Caco-2 (cell line): Measurements from ENCODE around the gene TRPC4AP. TPM values are rescaled to one million over a fixed set of nuclear protein-coding genes. Genes with fewer than 3 reads are reported as not detected.

Experiments
- BruUV-seq: library from RNA; stranded (reverse); fragments of 400-500 nt; replicated peaks from 2 replicates; lab custom pipeline; 2021; lab: Mats Ljungman, UMichigan
- CTCF ChIA-PET: fragments of 300-600 bp; sonication (Branson Sonifier 250); formaldehyde crosslinking; loops from one replicate; lab custom pipeline; 2022; ENCODE audit warnings: antibody characterized with exemption; lab: Charles Lee
- POLR2A ChIA-PET: fragments of 300-600 bp; sonication (Branson Sonifier 250); formaldehyde crosslinking; loops from one replicate; lab custom pipeline; 2022; ENCODE audit warnings: antibody characterized with exemption; lab: Charles Lee
- DNase-seq, 2 experiments: peaks; one replicate each; pipeline versions ENCODE4 v3.0.0 to v3.0.0-alpha.2; 2020 to 2022
- H3K27me3 ChIP-seq: replicated peaks from 2 replicates; pipeline ENCODE4 v1.6.0; 2011; ENCODE audit warnings: low read length; ENCODE audit not compliant: control insufficient read depth, insufficient read depth
- H3K36me3 ChIP-seq: 2 replicates; pipeline ENCODE4 v1.5.1; 2011; ENCODE audit warnings: low read length; ENCODE audit not compliant: control insufficient read depth, insufficient read depth
- H3K4me1 ChIP-seq: fragments of 250-450 bp; sonication (Bioruptor Pico); 2 replicates; pipeline ENCODE4 v1.5.1; 2020; ENCODE audit warnings: mild to moderate bottlenecking
- H3K4me3 ChIP-seq: 2 replicates; pipeline ENCODE4 v1.5.1; 2011; ENCODE audit warnings: low read depth, mild to moderate bottlenecking, control low read depth, low read length
- H3K9me3 ChIP-seq: fragments of 250-450 bp; sonication (Bioruptor Pico); 2 replicates; pipeline ENCODE4 v1.5.1; 2020; ENCODE audit warnings: mild to moderate bottlenecking, moderate library complexity
- H3K27ac Mint-ChIP-seq: one replicate; pipeline ENCODE4 v1.8.0; 2022; ENCODE audit warnings: mixed read lengths; ENCODE audit not compliant: unreplicated experiment
- H3K27me3 Mint-ChIP-seq: one replicate; pipeline ENCODE4 v1.8.0; 2022; ENCODE audit warnings: mixed read lengths; ENCODE audit not compliant: insufficient read depth, unreplicated experiment
- H3K36me3 Mint-ChIP-seq: one replicate; pipeline ENCODE4 v1.8.0; 2022; ENCODE audit warnings: mild to moderate bottlenecking, mixed read lengths; ENCODE audit not compliant: insufficient read depth, unreplicated experiment
- H3K4me1 Mint-ChIP-seq: one replicate; pipeline ENCODE4 v1.8.0; 2022; ENCODE audit warnings: low read depth, mixed read lengths; ENCODE audit not compliant: unreplicated experiment
- H3K4me3 Mint-ChIP-seq: one replicate; pipeline ENCODE4 v1.8.0; 2022; ENCODE audit warnings: mild to moderate bottlenecking, moderate library complexity, mixed read lengths; ENCODE audit not compliant: unreplicated experiment
- H3K9me3 Mint-ChIP-seq: one replicate; pipeline ENCODE4 v1.8.0; 2022; ENCODE audit warnings: mixed read lengths; ENCODE audit not compliant: unreplicated experiment
- CTCF ChIP-seq, 2 experiments: fragments of 200-600 bp in 1 of 2; IDR thresholded peaks; 1 replicate in 1 of 2; 2 replicates in 1 of 2; pipeline versions ENCODE4 v1.5.1 to v1.8.0; 2011 to 2022; ENCODE audit warnings: antibody characterized with exemption in 1 of 2, control low read depth in 1 of 2, inconsistent platforms in 1 of 2, low read depth in 1 of 2, low read length in 1 of 2, mild to moderate bottlenecking in 1 of 2, moderate library complexity in 1 of 2; ENCODE audit not compliant: insufficient read depth in 1 of 2, severe bottlenecking in 1 of 2, unreplicated experiment in 1 of 2
- intact Hi-C: fragments of 100-400 bp; cut with micrococcal nuclease; formaldehyde crosslinking; loops from one replicate; pipeline ENCODE4 v1.10.0; 2022; ENCODE audit not compliant: unreplicated experiment
- total RNA-seq: library from RNA; stranded (reverse); gene quantifications from 2 replicates; pipeline ENCODE4 v1.2.3, GENCODE V29; 2022

The TRPC4AP gene
- total RNA-seq, 1 experiment from 2014 or later, result 144 TPM

- Histone ChIP-seq H3K9me3 (no peaks in the 10 kb centered on the region), H3K36me3 (no peaks in the 10 kb centered on the region; the same call in 1 of the 2 replicates), H3K4me1 (no peaks in the 10 kb centered on the region), H3K27me3 (no peaks in the 10 kb centered on the region), H3K4me3 (no peak overlapping the region)
- intact Hi-C loops, result no loop called here
- H3K27ac Mint-ChIP-seq, result no peak overlapping the region
- no peaks in the 10 kb centered on the region for H3K4me1 Mint-ChIP-seq
- no peak for DNase-seq
- H3K36me3 Mint-ChIP-seq, result peaks cover 15% of the 10 kb centered on the region
- no peak for TF ChIP-seq CTCF (IDR thresholded peaks at IDR 0.05; ENCODE audit: insufficient read depth in 1 of 2, low read depth in 1 of 2, low read length in 1 of 2, severe bottlenecking in 1 of 2, unreplicated experiment in 1 of 2)
- ChIA-PET POLR2A (no interaction called here), CTCF (interaction anchor here (0.6 to 1.5 kb wide), 3 partner anchors 15 to 198 kb away, joined by 3 to 11 read pairs (median 4); no protein-coding TSS in a partner anchor)
- no peaks in the 10 kb centered on the region for H3K27me3 Mint-ChIP-seq
- H3K9me3 Mint-ChIP-seq, result no peaks in the 10 kb centered on the region
- BruUV-seq, result no TSS peak
- H3K4me3 Mint-ChIP-seq, result no peak overlapping the region
Measured at GRCh38 chr20:35111141-35111888, 18.7 kb upstream of the TRPC4AP start.

- Mint-ChIP-seq H3K36me3 (no peaks in the 10 kb centered on the region), H3K27ac (no peak overlapping the region), H3K27me3 (no peaks in the 10 kb centered on the region), H3K9me3 (no peaks in the 10 kb centered on the region), H3K4me1 (no peaks in the 10 kb centered on the region), H3K4me3 (no peak overlapping the region)
- no peak overlapping the region for H3K4me3 ChIP-seq
- no peaks in the 10 kb centered on the region for H3K27me3 ChIP-seq
- H3K36me3 ChIP-seq, result no peaks in the 10 kb centered on the region
- no TSS peak for BruUV-seq
- intact Hi-C loops, result no loop called here
- no peaks in the 10 kb centered on the region for H3K9me3 ChIP-seq
- H3K4me1 ChIP-seq, result no peaks in the 10 kb centered on the region
- CTCF ChIA-PET, result no interaction called here
- DNase-seq, result no peak
- TF ChIP-seq CTCF (IDR thresholded peaks at IDR 0.05; ENCODE audit: insufficient read depth in 1 of 2, low read depth in 1 of 2, low read length in 1 of 2, severe bottlenecking in 1 of 2, unreplicated experiment in 1 of 2), result no peak
- POLR2A ChIA-PET, result no interaction called here
Measured at GRCh38 chr20:35108921-35109320, 16.3 kb upstream of the TRPC4AP start.

- no TSS peak for BruUV-seq
- CTCF ChIA-PET, result interaction anchor here (2.4 kb wide), 1 partner anchor 11 kb away, joined by 12 read pairs; no protein-coding TSS in a partner anchor
Measured at GRCh38 chr20:35106827-35107380, 14.3 kb upstream of the TRPC4AP start.

More at GRCh38 chr20:35106827-35107380, 14.3 kb upstream of the TRPC4AP start:
- intact Hi-C loops, result no loop called here
- H3K36me3 Mint-ChIP-seq, result no peaks in the 10 kb centered on the region
- peaks cover 3% of the 10 kb centered on the region for H3K27me3 Mint-ChIP-seq
- no peak overlapping the region for H3K4me3 ChIP-seq
- no peaks in the 10 kb centered on the region for H3K9me3 Mint-ChIP-seq
- H3K4me1 ChIP-seq, result no peaks in the 10 kb centered on the region
- H3K4me3 Mint-ChIP-seq, result no peak overlapping the region
- H3K4me1 Mint-ChIP-seq, result no peaks in the 10 kb centered on the region
- H3K36me3 ChIP-seq, result no peaks in the 10 kb centered on the region
- no peak for DNase-seq
- POLR2A ChIA-PET, result no interaction called here
- no peak overlapping the region for H3K27ac Mint-ChIP-seq
- no peaks in the 10 kb centered on the region for H3K27me3 ChIP-seq
- no peaks in the 10 kb centered on the region for H3K9me3 ChIP-seq
- TF ChIP-seq CTCF (IDR thresholded peaks at IDR 0.05; ENCODE audit: insufficient read depth in 1 of 2, low read depth in 1 of 2, low read length in 1 of 2, severe bottlenecking in 1 of 2, unreplicated experiment in 1 of 2), result no peak
